Panc1 (cell line): ENCODE measurements around the gene ALKBH2.

Experiments
- POLR2AphosphoS5 ChIP-seq: IDR thresholded peaks from 2 replicates; pipeline ENCODE4 v1.6.1; 2012; ENCODE audit warnings: mild to moderate bottlenecking, low read depth, low read length, moderate library complexity
- SIN3A ChIP-seq: IDR thresholded peaks from 2 replicates; pipeline ENCODE4 v1.6.1; 2012; ENCODE audit warnings: low read depth, mild to moderate bottlenecking, low read length, moderate library complexity, borderline replicate concordance; ENCODE audit not compliant: insufficient read depth
- TF ChIP-seq, protein P1 (sequence below): fragments of 450-650 bp; IDR thresholded peaks from 2 replicates; pipeline ENCODE4 v1.5.1; 2017; ENCODE audit warnings: mild to moderate bottlenecking
- TF ChIP-seq, protein P2 (sequence below), 2 experiments: IDR thresholded peaks; 2 replicates each; pipeline ENCODE4 v1.6.1; 2011 to 2012; ENCODE audit warnings: low read depth in 2 of 2, control low read depth in 1 of 2, low read length in 1 of 2, mild to moderate bottlenecking in 1 of 2, moderate library complexity in 1 of 2; ENCODE audit not compliant: insufficient read depth in 1 of 2

DNA sequence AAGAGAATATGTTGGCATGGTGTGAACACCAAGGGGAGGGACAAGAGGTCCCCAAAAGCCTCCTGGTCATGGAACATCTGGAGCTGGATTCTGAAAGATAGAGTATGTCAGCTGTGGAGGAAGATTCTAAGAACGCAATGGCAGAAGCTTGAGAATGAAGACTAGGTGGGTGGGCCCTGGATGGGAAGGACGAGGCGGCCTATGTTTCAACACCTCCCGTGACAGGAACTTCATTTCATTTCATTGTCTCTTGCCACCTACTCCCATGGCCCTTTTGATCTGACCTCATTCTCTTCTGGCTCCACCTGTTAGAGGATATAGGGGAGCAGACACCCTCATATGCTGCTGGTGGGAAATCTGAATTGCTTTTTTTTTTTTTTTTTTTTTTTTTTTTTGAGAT lies 7.5 kb upstream of the ALKBH2 start:
- TF ChIP-seq POLR2AphosphoS5 (no peak), SIN3A (no peak)
- TF ChIP-seq, protein P1, sequence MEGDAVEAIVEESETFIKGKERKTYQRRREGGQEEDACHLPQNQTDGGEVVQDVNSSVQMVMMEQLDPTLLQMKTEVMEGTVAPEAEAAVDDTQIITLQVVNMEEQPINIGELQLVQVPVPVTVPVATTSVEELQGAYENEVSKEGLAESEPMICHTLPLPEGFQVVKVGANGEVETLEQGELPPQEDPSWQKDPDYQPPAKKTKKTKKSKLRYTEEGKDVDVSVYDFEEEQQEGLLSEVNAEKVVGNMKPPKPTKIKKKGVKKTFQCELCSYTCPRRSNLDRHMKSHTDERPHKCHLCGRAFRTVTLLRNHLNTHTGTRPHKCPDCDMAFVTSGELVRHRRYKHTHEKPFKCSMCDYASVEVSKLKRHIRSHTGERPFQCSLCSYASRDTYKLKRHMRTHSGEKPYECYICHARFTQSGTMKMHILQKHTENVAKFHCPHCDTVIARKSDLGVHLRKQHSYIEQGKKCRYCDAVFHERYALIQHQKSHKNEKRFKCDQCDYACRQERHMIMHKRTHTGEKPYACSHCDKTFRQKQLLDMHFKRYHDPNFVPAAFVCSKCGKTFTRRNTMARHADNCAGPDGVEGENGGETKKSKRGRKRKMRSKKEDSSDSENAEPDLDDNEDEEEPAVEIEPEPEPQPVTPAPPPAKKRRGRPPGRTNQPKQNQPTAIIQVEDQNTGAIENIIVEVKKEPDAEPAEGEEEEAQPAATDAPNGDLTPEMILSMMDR, result no peak
- TF ChIP-seq, protein P2, sequence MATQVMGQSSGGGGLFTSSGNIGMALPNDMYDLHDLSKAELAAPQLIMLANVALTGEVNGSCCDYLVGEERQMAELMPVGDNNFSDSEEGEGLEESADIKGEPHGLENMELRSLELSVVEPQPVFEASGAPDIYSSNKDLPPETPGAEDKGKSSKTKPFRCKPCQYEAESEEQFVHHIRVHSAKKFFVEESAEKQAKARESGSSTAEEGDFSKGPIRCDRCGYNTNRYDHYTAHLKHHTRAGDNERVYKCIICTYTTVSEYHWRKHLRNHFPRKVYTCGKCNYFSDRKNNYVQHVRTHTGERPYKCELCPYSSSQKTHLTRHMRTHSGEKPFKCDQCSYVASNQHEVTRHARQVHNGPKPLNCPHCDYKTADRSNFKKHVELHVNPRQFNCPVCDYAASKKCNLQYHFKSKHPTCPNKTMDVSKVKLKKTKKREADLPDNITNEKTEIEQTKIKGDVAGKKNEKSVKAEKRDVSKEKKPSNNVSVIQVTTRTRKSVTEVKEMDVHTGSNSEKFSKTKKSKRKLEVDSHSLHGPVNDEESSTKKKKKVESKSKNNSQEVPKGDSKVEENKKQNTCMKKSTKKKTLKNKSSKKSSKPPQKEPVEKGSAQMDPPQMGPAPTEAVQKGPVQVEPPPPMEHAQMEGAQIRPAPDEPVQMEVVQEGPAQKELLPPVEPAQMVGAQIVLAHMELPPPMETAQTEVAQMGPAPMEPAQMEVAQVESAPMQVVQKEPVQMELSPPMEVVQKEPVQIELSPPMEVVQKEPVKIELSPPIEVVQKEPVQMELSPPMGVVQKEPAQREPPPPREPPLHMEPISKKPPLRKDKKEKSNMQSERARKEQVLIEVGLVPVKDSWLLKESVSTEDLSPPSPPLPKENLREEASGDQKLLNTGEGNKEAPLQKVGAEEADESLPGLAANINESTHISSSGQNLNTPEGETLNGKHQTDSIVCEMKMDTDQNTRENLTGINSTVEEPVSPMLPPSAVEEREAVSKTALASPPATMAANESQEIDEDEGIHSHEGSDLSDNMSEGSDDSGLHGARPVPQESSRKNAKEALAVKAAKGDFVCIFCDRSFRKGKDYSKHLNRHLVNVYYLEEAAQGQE (IDR thresholded peaks at IDR 0.05; ENCODE audit: insufficient read depth in 1 of 2, low read depth in 2 of 2, low read length in 1 of 2), result no peak
